Measurements from ENCODE around the gene RNU5B-1.

The RNU5B-1 gene

GRCh38 chr15:65329984-65330735 lies 25.7 kb downstream of the RNU5B-1 start:
- Histone ChIP-seq H3K27me3 (ENCODE audit: low read depth, low read length) (no peaks in the 10 kb centered on the region), H3K4me1 (ENCODE audit: control insufficient read depth in 1 of 2, insufficient read depth in 2 of 2, low read length in 2 of 2) (peaks cover 0 to 7% of the 10 kb centered on the region in 2 donors), H3K4me3 (ENCODE audit: low read depth in 1 of 2, low read length in 2 of 2) (no peak overlapping the region), H3K36me3 (ENCODE audit: control insufficient read depth in 1 of 2, insufficient read depth in 2 of 2, low read length in 2 of 2) (no peaks in the 10 kb centered on the region), H3K27ac (ENCODE audit: low read length) (no peak overlapping the region), H3K9me3 (ENCODE audit: control insufficient read depth in 1 of 2, low read length in 2 of 2) (no peaks in the 10 kb centered on the region)

- Histone ChIP-seq H3K27ac (ENCODE audit: low read length) (no peak overlapping the region), H3K9me3 (ENCODE audit: control insufficient read depth in 1 of 2, low read length in 2 of 2) (no peaks in the 10 kb centered on the region), H3K4me1 (ENCODE audit: control insufficient read depth in 1 of 2, insufficient read depth in 2 of 2, low read length in 2 of 2) (peaks cover 0 to 5% of the 10 kb centered on the region in 2 donors), H3K27me3 (ENCODE audit: low read depth, low read length) (no peaks in the 10 kb centered on the region), H3K36me3 (ENCODE audit: control insufficient read depth in 1 of 2, insufficient read depth in 2 of 2, low read length in 2 of 2) (no peaks in the 10 kb centered on the region), H3K4me3 (ENCODE audit: low read depth in 1 of 2, low read length in 2 of 2) (no peak overlapping the region)
Measured at GRCh38 chr15:65330934-65331645, 26.6 kb downstream of the RNU5B-1 start.

GRCh38 chr15:65331811-65332210 lies 27.3 kb downstream of the RNU5B-1 start:
- Histone ChIP-seq H3K27me3 (ENCODE audit: low read depth, low read length) (no peaks in the 10 kb centered on the region), H3K9me3 (ENCODE audit: control insufficient read depth in 1 of 2, low read length in 2 of 2) (no peaks in the 10 kb centered on the region), H3K27ac (ENCODE audit: low read length) (no peak overlapping the region), H3K4me3 (ENCODE audit: low read depth in 1 of 2, low read length in 2 of 2) (no peak overlapping the region), H3K4me1 (ENCODE audit: control insufficient read depth in 1 of 2, insufficient read depth in 2 of 2, low read length in 2 of 2) (no peaks in the 10 kb centered on the region), H3K36me3 (ENCODE audit: control insufficient read depth in 1 of 2, insufficient read depth in 2 of 2, low read length in 2 of 2) (no peaks in the 10 kb centered on the region)

GRCh38 chr15:65332391-65333147 lies 28.1 kb downstream of the RNU5B-1 start:
- no peaks in the 10 kb centered on the region for H3K4me1 ChIP-seq (ENCODE audit: control insufficient read depth in 1 of 2, insufficient read depth in 2 of 2, low read length in 2 of 2)
- H3K27ac ChIP-seq (ENCODE audit: low read length): no peak overlapping the region
- H3K36me3 ChIP-seq (ENCODE audit: control insufficient read depth in 1 of 2, insufficient read depth in 2 of 2, low read length in 2 of 2): no peaks in the 10 kb centered on the region
- H3K9me3 ChIP-seq (ENCODE audit: control insufficient read depth in 1 of 2, low read length in 2 of 2): no peaks in the 10 kb centered on the region
- no peak overlapping the region for H3K4me3 ChIP-seq (ENCODE audit: low read depth in 1 of 2, low read length in 2 of 2)
- no peaks in the 10 kb centered on the region for H3K27me3 ChIP-seq (ENCODE audit: low read depth, low read length)

- H3K4me3 ChIP-seq (ENCODE audit: low read depth in 1 of 2, low read length in 2 of 2): no peak overlapping the region
- H3K9me3 ChIP-seq (ENCODE audit: control insufficient read depth in 1 of 2, low read length in 2 of 2): no peaks in the 10 kb centered on the region
- H3K27me3 ChIP-seq (ENCODE audit: low read depth, low read length): no peaks in the 10 kb centered on the region
- H3K36me3 ChIP-seq (ENCODE audit: control insufficient read depth in 1 of 2, insufficient read depth in 2 of 2, low read length in 2 of 2): no peaks in the 10 kb centered on the region
- no peak overlapping the region for H3K27ac ChIP-seq (ENCODE audit: low read length)
- no peaks in the 10 kb centered on the region for H3K4me1 ChIP-seq (ENCODE audit: control insufficient read depth in 1 of 2, insufficient read depth in 2 of 2, low read length in 2 of 2)
Measured at GRCh38 chr15:65333148-65333820, 28.8 kb downstream of the RNU5B-1 start.

- no peaks in the 10 kb centered on the region for H3K36me3 ChIP-seq (ENCODE audit: control insufficient read depth in 1 of 2, insufficient read depth in 2 of 2, low read length in 2 of 2)
- no peaks in the 10 kb centered on the region for H3K4me1 ChIP-seq (ENCODE audit: control insufficient read depth in 1 of 2, insufficient read depth in 2 of 2, low read length in 2 of 2)
- H3K27ac ChIP-seq (ENCODE audit: low read length): no peak overlapping the region
- H3K27me3 ChIP-seq (ENCODE audit: low read depth, low read length): no peaks in the 10 kb centered on the region
- no peaks in the 10 kb centered on the region for H3K9me3 ChIP-seq (ENCODE audit: control insufficient read depth in 1 of 2, low read length in 2 of 2)
- H3K4me3 ChIP-seq (ENCODE audit: low read depth in 1 of 2, low read length in 2 of 2): no peak overlapping the region
Measured at GRCh38 chr15:65333856-65334255, 29.4 kb downstream of the RNU5B-1 start.

GRCh38 chr15:65334586-65335231 lies 30.2 kb downstream of the RNU5B-1 start:
- no peaks in the 10 kb centered on the region for H3K9me3 ChIP-seq (ENCODE audit: control insufficient read depth in 1 of 2, low read length in 2 of 2)
- no peaks in the 10 kb centered on the region for H3K36me3 ChIP-seq (ENCODE audit: control insufficient read depth in 1 of 2, insufficient read depth in 2 of 2, low read length in 2 of 2)
- H3K4me3 ChIP-seq (ENCODE audit: low read depth in 1 of 2, low read length in 2 of 2): no peak overlapping the region
- H3K4me1 ChIP-seq (ENCODE audit: control insufficient read depth in 1 of 2, insufficient read depth in 2 of 2, low read length in 2 of 2): no peaks in the 10 kb centered on the region
- H3K27me3 ChIP-seq (ENCODE audit: low read depth, low read length): no peaks in the 10 kb centered on the region
- no peak overlapping the region for H3K27ac ChIP-seq (ENCODE audit: low read length)

- Histone ChIP-seq H3K4me3 (ENCODE audit: low read depth in 1 of 2, low read length in 2 of 2) (no peak overlapping the region), H3K4me1 (ENCODE audit: control insufficient read depth in 1 of 2, insufficient read depth in 2 of 2, low read length in 2 of 2) (no peaks in the 10 kb centered on the region), H3K27ac (ENCODE audit: low read length) (no peak overlapping the region), H3K9me3 (ENCODE audit: control insufficient read depth in 1 of 2, low read length in 2 of 2) (no peaks in the 10 kb centered on the region), H3K27me3 (ENCODE audit: low read depth, low read length) (no peaks in the 10 kb centered on the region), H3K36me3 (ENCODE audit: control insufficient read depth in 1 of 2, insufficient read depth in 2 of 2, low read length in 2 of 2) (no peaks in the 10 kb centered on the region)
Measured at GRCh38 chr15:65335278-65336055, 31.0 kb downstream of the RNU5B-1 start.

- H3K9me3 ChIP-seq (ENCODE audit: control insufficient read depth in 1 of 2, low read length in 2 of 2): no peaks in the 10 kb centered on the region
- no peaks in the 10 kb centered on the region for H3K36me3 ChIP-seq (ENCODE audit: control insufficient read depth in 1 of 2, insufficient read depth in 2 of 2, low read length in 2 of 2)
- no peaks in the 10 kb centered on the region for H3K4me1 ChIP-seq (ENCODE audit: control insufficient read depth in 1 of 2, insufficient read depth in 2 of 2, low read length in 2 of 2)
- H3K27ac ChIP-seq (ENCODE audit: low read length): no peak overlapping the region
- no peak overlapping the region for H3K4me3 ChIP-seq (ENCODE audit: low read depth in 1 of 2, low read length in 2 of 2)
- H3K27me3 ChIP-seq (ENCODE audit: low read depth, low read length): no peaks in the 10 kb centered on the region
Measured at GRCh38 chr15:65336493-65337435, 32.3 kb downstream of the RNU5B-1 start.
